Measurements from ENCODE around the gene SELENOO. TPM values are rescaled to one million over a fixed set of nuclear protein-coding genes. Genes with fewer than 3 reads are reported as not detected.

The SELENOO gene
- total and polyA plus RNA-seq, 2 of the 13 experiments (the other 11 are each of a cell fraction or from before 2014, with no cell fraction given) = 14.4 to 19.0 TPM

- Histone ChIP-seq H3K27me3 (ENCODE audit: control insufficient read depth in 1 of 2, insufficient read depth in 2 of 2, low read length in 2 of 2) (peaks cover 0 to 48% of the 10 kb centered on the region in 2 experiments), H3K79me2 (ENCODE audit: insufficient read depth, low read length) (no peaks in the 10 kb centered on the region), H4K20me1 (ENCODE audit: insufficient read depth, low read length) (no peaks in the 10 kb centered on the region), H3K27ac (ENCODE audit: extremely low read length, insufficient read depth, low read length) (no peak overlapping the region), H3K4me2 (ENCODE audit: low read depth, low read length) (peak overlapping the region; percentile 86), H3K9me3 (ENCODE audit: low read length) (no peaks in the 10 kb centered on the region), H3K4me3 (replicated peaks in 1 of 3; ENCODE audit: insufficient read depth in 1 of 3, low read depth in 2 of 3, low read length in 3 of 3) (peak overlapping the region in 2 of 3 experiments; percentile 21 to 65; a peak in 5 of 6 replicates), H2AFZ (ENCODE audit: low read length) (no peak overlapping the region), H3K9ac (ENCODE audit: insufficient read depth, low read depth, low read length) (no peak overlapping the region), H3K4me1 (ENCODE audit: insufficient read depth, low read length) (peaks cover 44% of the 10 kb centered on the region), H3K36me3 (replicated peaks in 1 of 2; ENCODE audit: control insufficient read depth in 1 of 2, insufficient read depth in 2 of 2, low read length in 2 of 2) (no peaks in the 10 kb centered on the region)
- ChIA-PET CTCF (ENCODE audit: low intra/inter-chr PET ratio, low total read pairs) (no interaction called here), POLR2A (no interaction called here)
- FAIRE-seq (no peak), ATAC-seq (peak; percentile 63), DNase-seq (ENCODE audit: low spot score) (no peak)
- in situ Hi-C loops (cut with HindIII; ENCODE audit: extremely low pct_ligation_motif_present, low pct_unique_long_range_greater_than_20kb) = no loop called here
- intact Hi-C loops (cut with micrococcal nuclease; ENCODE audit: unreplicated experiment) = no loop called here
- 16% methylated on average over 7 of the region's 33 CpGs for WGBS (ENCODE audit: low lambda C conversion rate)
- no TSS peak for BruUV-seq (replicated peaks)
- TF ChIP-seq ZNF251 (CRISPR knock-in tag; IDR thresholded peaks at IDR 0.05) (no peak), NR2C2 (CRISPR knock-in tag; IDR thresholded peaks at IDR 0.05; ENCODE audit: borderline replicate concordance) (peak; percentile 35; the same call in 1 of the 2 replicates), PATZ1 (CRISPR knock-in tag; IDR thresholded peaks at IDR 0.05) (0 out of 2 replicates have a peak, but pooled peaks have one; percentile 27), HNRNPLL (IDR thresholded peaks at IDR 0.05; ENCODE audit: low read depth, low read length, poor library complexity, severe bottlenecking) (peak; percentile 39), ZGPAT (CRISPR knock-in tag; IDR thresholded peaks at IDR 0.05) (no peak), KAT8 (CRISPR knock-in tag; IDR thresholded peaks at IDR 0.05) (0 out of 2 replicates have a peak, but pooled peaks have one; percentile 24), ZFP91 (CRISPR knock-in tag; IDR thresholded peaks at IDR 0.05; ENCODE audit: borderline replicate concordance) (peak; percentile 45; the same call in 1 of the 2 replicates), NFAT5 (CRISPR knock-in tag; IDR thresholded peaks at IDR 0.05) (no peak), ZNF672 (CRISPR knock-in tag; IDR thresholded peaks at IDR 0.05) (no peak), NFKB2 (CRISPR knock-in tag; IDR thresholded peaks at IDR 0.05; ENCODE audit: borderline replicate concordance) (0 out of 2 replicates have a peak, but pooled peaks have one; percentile 25)
Measured at GRCh38 chr22:50151571-50152537, 49.0 kb upstream of the SELENOO start.

Data from HepG2 (cell line).